Psoas muscle (tissue), 8 donors: ENCODE results near the gene ZSWIM8. TPM values are rescaled to one million over a fixed set of nuclear protein-coding genes. Genes with fewer than 3 reads are reported as not detected.

Experiments
- ATAC-seq, 4 donors: fragments of 200-7000 bp; cut with Tn5 transposase; one replicate each; pipeline ENCODE4 v1.9.1; 2020; ENCODE audit warnings: moderate library complexity in 3 of 4, mild to moderate bottlenecking in 2 of 4
- DNase-seq, 2 donors: peaks; one replicate each; pipeline ENCODE4 v3.0.0-alpha.2; 2020
- H3K27ac ChIP-seq: fragments of 200-600 bp; one replicate; pipeline ENCODE4 v1.8.0; 2022
- H3K27me3 ChIP-seq, 3 donors: fragments of 200-600 bp in 1 of 3; one replicate each; pipeline versions ENCODE4 v1.6.1 to v1.8.0; 2013 to 2022; ENCODE audit warnings: low read length in 2 of 3, mild to moderate bottlenecking in 2 of 3, moderate library complexity in 1 of 3; ENCODE audit not compliant: insufficient read depth in 3 of 3
- H3K36me3 ChIP-seq, 2 donors: fragments of 200-600 bp in 1 of 2; one replicate each; pipeline versions ENCODE4 v1.6.1 to v1.8.0; 2013 to 2022; ENCODE audit warnings: low read depth in 1 of 2, mild to moderate bottlenecking in 1 of 2, moderate library complexity in 1 of 2; ENCODE audit not compliant: insufficient read depth in 1 of 2
- H3K4me1 ChIP-seq: fragments of 200-600 bp; one replicate; pipeline ENCODE4 v1.8.0; 2022
- H3K4me3 ChIP-seq: fragments of 200-600 bp; one replicate; pipeline ENCODE4 v1.8.0; 2022; ENCODE audit warnings: mild to moderate bottlenecking
- H3K9me3 ChIP-seq: fragments of 200-600 bp; one replicate; pipeline ENCODE4 v1.8.0; 2022
- CTCF ChIP-seq: fragments of 200-600 bp; IDR thresholded peaks from one replicate; pipeline ENCODE4 v1.8.0; 2022; ENCODE audit warnings: antibody characterized with exemption
- WGBS, 3 donors: extraction: QIAGEN DNeasy Blood & Tissue Kit; methylation state at CpG; one replicate each; pipeline versions ENCODE4 v1.1.6 to v1.1.7; 2013; 5-methylcytosine and 5-hydroxymethylcytosine counted together
- intact Hi-C, 2 donors: fragments of 100-400 bp; cut with DNase I; formaldehyde crosslinking; loops; one replicate each; pipeline versions ENCODE4 v1.11.0 to v1.14.2; 2022
- polyA plus RNA-seq, 3 donors: library from polyadenylated mRNA; stranded (reverse); fragments of 200-250 nt; gene quantifications; one replicate each; pipeline ENCODE4 v1.2.3, GENCODE V29; 2013
- total RNA-seq, 4 donors: library from RNA; stranded (reverse); fragmentation: NEBNext Ultra II Directional in 2 of 4; extraction: Animal tissue kit (Norgen Biotek cat#: 25700) in 2 of 4; gene quantifications; one replicate each; pipeline versions ENCODE4 v1.2.1 to v1.2.4, GENCODE V29; 2021 to 2023
- donor health status: healthy with polysubstance abuse.
- donor health status: DM: no; HTN: no; CAD: no; lungs with moderate emphysema.
- donor health status: Bipolar disorder and iron deficiency.
- donor health status: healthy.
- donor health status: DM: yes; HTN: yes; CAD: no.
- donor health status: DM: no; HTN: no; CAD: no.
- donor health status: DM: no; HTN: no; CAD: no.
- donor health status: DM: yes; HTN: yes; CAD: no.

Gene ZSWIM8
- total and polyA plus RNA-seq, 7 donors = 40.5 to 68.3 (median 57.2) TPM

DNA sequence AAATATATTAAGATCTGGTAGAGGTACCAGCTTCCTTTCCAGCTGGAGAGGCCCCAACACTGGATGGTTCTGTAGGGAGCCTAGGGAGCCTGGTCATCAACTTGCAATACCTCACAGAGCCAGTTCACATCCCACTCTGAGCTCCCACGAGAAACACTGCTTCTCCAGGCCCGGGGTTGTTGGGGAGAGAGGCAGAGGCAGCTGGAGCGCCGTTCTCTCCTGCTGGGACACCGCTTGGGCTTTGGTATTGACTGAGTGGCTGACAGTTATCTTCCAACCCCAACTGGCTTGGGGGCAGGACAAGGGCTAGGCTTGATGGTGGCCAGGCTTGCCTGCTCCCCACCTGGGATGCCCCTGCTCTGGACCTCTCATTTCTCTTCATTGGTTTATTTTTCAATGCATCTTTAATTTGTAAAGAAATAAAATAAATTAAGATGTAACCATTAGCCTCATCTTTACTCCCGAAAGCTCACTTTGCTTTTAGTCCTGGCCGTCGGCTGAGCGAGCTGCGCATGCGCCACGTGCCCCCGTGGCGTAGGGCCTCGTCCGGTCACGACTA, 13.6 kb upstream of the ZSWIM8 start:
- intact Hi-C loops = no loop called here
- Histone ChIP-seq H3K36me3 (peaks cover 10 to 79% of the 10 kb centered on the region in 2 donors), H3K27ac (peak overlapping the region; percentile 97), H3K4me3 (peak overlapping the region; percentile 84), H3K9me3 (no peaks in the 10 kb centered on the region), H3K27me3 (no peaks in the 10 kb centered on the region), H3K4me1 (peaks cover 32% of the 10 kb centered on the region)
- WGBS, 3 donors = 9 to 14% (median 10%) methylated on average over 17 of the region's 17 CpGs
- TF ChIP-seq CTCF = no peak
- ATAC-seq (peak; percentile 6 to 87 (median 14)), DNase-seq (peak; percentile 91 to 95)

DNA sequence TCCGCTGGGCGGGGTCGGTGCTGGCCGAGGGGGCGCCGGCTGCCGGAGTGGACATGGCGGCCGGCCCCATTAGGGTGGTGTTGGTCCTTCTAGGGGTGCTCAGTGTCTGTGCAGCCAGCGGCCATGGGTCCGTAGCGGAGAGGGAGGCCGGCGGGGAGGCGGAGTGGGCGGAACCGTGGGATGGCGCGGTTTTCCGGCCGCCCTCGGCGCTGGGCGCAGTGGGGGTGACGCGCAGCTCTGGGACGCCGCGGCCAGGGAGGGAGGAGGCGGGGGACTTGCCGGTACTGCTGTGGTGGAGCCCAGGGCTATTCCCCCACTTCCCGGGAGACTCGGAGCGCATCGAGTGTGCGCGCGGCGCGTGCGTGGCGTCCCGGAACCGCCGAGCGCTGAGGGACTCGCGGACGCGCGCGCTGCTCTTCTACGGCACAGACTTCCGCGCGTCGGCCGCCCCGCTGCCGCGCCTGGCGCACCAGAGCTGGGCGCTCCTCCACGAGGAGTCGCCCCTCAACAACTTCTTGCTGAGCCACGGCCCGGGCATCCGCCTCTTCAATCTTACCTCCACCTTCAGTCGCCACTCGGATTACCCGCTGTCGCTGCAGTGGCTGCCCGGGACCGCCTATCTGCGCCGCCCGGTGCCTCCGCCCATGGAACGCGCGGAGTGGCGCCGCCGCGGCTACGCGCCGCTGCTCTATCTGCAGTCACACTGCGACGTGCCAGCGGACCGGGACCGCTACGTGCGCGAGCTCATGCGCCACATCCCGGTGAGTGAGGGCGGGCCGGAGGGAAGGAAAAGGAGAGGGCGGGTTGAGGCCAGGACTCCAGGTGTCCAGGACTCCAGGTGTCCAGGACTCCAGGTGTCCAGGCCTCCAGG, 12.9 kb upstream of the ZSWIM8 start:
- no peaks in the 10 kb centered on the region for H3K9me3 ChIP-seq
- TF ChIP-seq CTCF = no peak
- H3K27me3 ChIP-seq = no peaks in the 10 kb centered on the region
- H3K27ac ChIP-seq = peak overlapping the region; percentile 97
- peak overlapping the region; percentile 84 for H3K4me3 ChIP-seq
- peaks cover 10 to 79% of the 10 kb centered on the region in 2 donors for H3K36me3 ChIP-seq
- 0% methylated on average over 70 to 101 of the region's 101 CpGs for WGBS, 3 donors
- ATAC-seq = peak; percentile 83 to 87 (median 84)
- peak; percentile 84 to 90 for DNase-seq
- H3K4me1 ChIP-seq = peaks cover 32% of the 10 kb centered on the region
- intact Hi-C loops = no loop called here

- TF ChIP-seq CTCF = no peak
- DNase-seq (no peak), ATAC-seq (no peak)
- Histone ChIP-seq H3K27ac (peak overlapping the region; percentile 97), H3K4me3 (peak overlapping the region; percentile 84), H3K9me3 (no peaks in the 10 kb centered on the region), H3K4me1 (peaks cover 32% of the 10 kb centered on the region), H3K36me3 (peaks cover 10 to 77% of the 10 kb centered on the region in 2 donors), H3K27me3 (no peaks in the 10 kb centered on the region)
- 2 to 5% (median 4%) methylated on average over 29 of the region's 29 CpGs for WGBS, 3 donors
- intact Hi-C loops = no loop called here
Observed at GRCh38 chr10:73773152-73773879, 12.1 kb upstream of the ZSWIM8 start.

DNA sequence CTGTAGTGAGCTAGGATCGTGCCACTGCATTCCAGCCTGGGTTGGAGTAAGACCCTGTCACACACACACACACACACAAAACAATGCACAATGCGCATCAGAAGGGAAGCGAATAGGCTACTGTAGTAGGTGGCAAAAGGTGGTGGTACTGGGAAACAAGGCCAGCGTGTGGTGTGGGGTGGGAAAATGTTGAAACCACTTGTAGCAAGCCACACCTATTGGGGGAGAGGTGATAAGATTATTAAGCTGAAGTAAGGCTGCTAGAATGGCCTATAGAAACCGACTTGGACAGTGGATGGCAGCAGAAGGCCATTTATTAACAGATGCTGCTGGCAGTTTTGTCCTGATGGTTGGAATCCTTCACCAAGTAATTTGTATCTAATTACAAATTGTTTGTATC, 10.8 kb upstream of the ZSWIM8 start:
- no peak for ATAC-seq
- Histone ChIP-seq H3K9me3 (no peaks in the 10 kb centered on the region), H3K4me3 (peak overlapping the region; percentile 84), H3K36me3 (peaks cover 8 to 77% of the 10 kb centered on the region in 2 donors), H3K4me1 (peaks cover 33% of the 10 kb centered on the region), H3K27me3 (no peaks in the 10 kb centered on the region), H3K27ac (no peak overlapping the region)
- no peak for TF ChIP-seq CTCF
- no peak for DNase-seq
- 26 to 36% (median 34%) methylated on average over 5 of the region's 5 CpGs for WGBS, 3 donors
- intact Hi-C loops = no loop called here
